ENCODE results near the gene WDR4. TPM values are rescaled to one million over a fixed set of nuclear protein-coding genes. Genes with fewer than 3 reads are reported as not detected.
A peak's percentile ranks its signal among the peaks of the same experiment; 100 is the strongest.

Gene WDR4
- total RNA-seq, 1 experiment from 2014 or later, result 55.3 TPM

- H3K4me1 ChIP-seq (ENCODE audit: insufficient read depth, low read length, poor library complexity, severe bottlenecking), result peaks cover 11% of the 10 kb centered on the region
- POLR2A ChIA-PET (ENCODE audit: low non-redundant PET), result no interaction called here
Measured at GRCh38 chr21:42863504-42863870, 15.9 kb downstream of the WDR4 start.

GRCh38 chr21:42862774-42863503 lies 16.4 kb downstream of the WDR4 start:
- no TSS peak for BruUV-seq (replicated peaks)
- Histone ChIP-seq H3K27me3 (replicated peaks; ENCODE audit: insufficient read depth, low read depth, low read length, poor library complexity) (no peaks in the 10 kb centered on the region), H3K27ac (ENCODE audit: low read depth, low read length, poor library complexity, severe bottlenecking) (no peak overlapping the region), H3K4me3 (ENCODE audit: low read depth, low read length, poor library complexity, severe bottlenecking) (no peak overlapping the region), H3K4me1 (ENCODE audit: insufficient read depth, low read length, poor library complexity, severe bottlenecking) (peaks cover 11% of the 10 kb centered on the region), H3K9me3 (ENCODE audit: low read depth, low read length, poor library complexity, severe bottlenecking) (no peaks in the 10 kb centered on the region), H3K36me3 (ENCODE audit: insufficient read depth, low read length, poor library complexity, severe bottlenecking) (peaks cover 55% of the 10 kb centered on the region)
- no peak for DNase-seq (ENCODE audit: low spot score)
- POLR2A ChIA-PET (ENCODE audit: low non-redundant PET), result no interaction called here
- CTCF ChIA-PET, result no interaction called here
- intact Hi-C loops (cut with micrococcal nuclease; ENCODE audit: unreplicated experiment), result loop anchor here (2.0 kb wide), 1 partner anchor 16 kb away; the partner anchor contains the start of gene WDR4
- TF ChIP-seq EZH2 (IDR thresholded peaks at IDR 0.05; ENCODE audit: borderline replicate concordance, low read depth, low read length, poor library complexity, severe bottlenecking) (no peak), CTCF (conservative IDR thresholded peaks at IDR 0.05; ENCODE audit: low read depth, low read length) (no peak)

More at GRCh38 chr21:42863504-42863870, 15.9 kb downstream of the WDR4 start:
- Histone ChIP-seq H3K36me3 (ENCODE audit: insufficient read depth, low read length, poor library complexity, severe bottlenecking) (peaks cover 55% of the 10 kb centered on the region), H3K4me3 (ENCODE audit: low read depth, low read length, poor library complexity, severe bottlenecking) (no peak overlapping the region), H3K27me3 (replicated peaks; ENCODE audit: insufficient read depth, low read depth, low read length, poor library complexity) (no peaks in the 10 kb centered on the region), H3K27ac (ENCODE audit: low read depth, low read length, poor library complexity, severe bottlenecking) (no peak overlapping the region), H3K9me3 (ENCODE audit: low read depth, low read length, poor library complexity, severe bottlenecking) (no peaks in the 10 kb centered on the region)
- TF ChIP-seq EZH2 (IDR thresholded peaks at IDR 0.05; ENCODE audit: borderline replicate concordance, low read depth, low read length, poor library complexity, severe bottlenecking), result no peak
- no peak for TF ChIP-seq CTCF (conservative IDR thresholded peaks at IDR 0.05; ENCODE audit: low read depth, low read length)
- CTCF ChIA-PET, result no interaction called here
- no TSS peak for BruUV-seq (replicated peaks)
- intact Hi-C loops (cut with micrococcal nuclease; ENCODE audit: unreplicated experiment), result loop anchor here (2.0 kb wide), 1 partner anchor 15 kb away; the partner anchor contains the start of gene WDR4
- DNase-seq (ENCODE audit: low spot score), result no peak

GRCh38 chr21:42861848-42862400 lies 17.4 kb downstream of the WDR4 start:
- no peaks in the 10 kb centered on the region for H3K9me3 ChIP-seq (ENCODE audit: low read depth, low read length, poor library complexity, severe bottlenecking)
- H3K27me3 ChIP-seq (replicated peaks; ENCODE audit: insufficient read depth, low read depth, low read length, poor library complexity), result no peaks in the 10 kb centered on the region
- no TSS peak for BruUV-seq (replicated peaks)
- ChIA-PET POLR2A (ENCODE audit: low non-redundant PET) (no interaction called here), CTCF (interaction anchor here (1.2 kb wide), 1 partner anchor 269 kb away, joined by 4 read pairs; no protein-coding TSS in a partner anchor)
- peak; percentile 15 for DNase-seq (ENCODE audit: low spot score)
- peaks cover 11% of the 10 kb centered on the region for H3K4me1 ChIP-seq (ENCODE audit: insufficient read depth, low read length, poor library complexity, severe bottlenecking)
- TF ChIP-seq CTCF (conservative IDR thresholded peaks at IDR 0.05; ENCODE audit: low read depth, low read length) (0 out of 2 replicates have a peak, but pooled peaks have one; percentile 16), EZH2 (IDR thresholded peaks at IDR 0.05; ENCODE audit: borderline replicate concordance, low read depth, low read length, poor library complexity, severe bottlenecking) (no peak)
- peaks cover 58% of the 10 kb centered on the region for H3K36me3 ChIP-seq (ENCODE audit: insufficient read depth, low read length, poor library complexity, severe bottlenecking)
- peak overlapping the region; percentile 42 for H3K27ac ChIP-seq (ENCODE audit: low read depth, low read length, poor library complexity, severe bottlenecking)
- H3K4me3 ChIP-seq (ENCODE audit: low read depth, low read length, poor library complexity, severe bottlenecking), result no peak overlapping the region
- intact Hi-C loops (cut with micrococcal nuclease; ENCODE audit: unreplicated experiment), result loop anchor here (2.0 kb wide), 1 partner anchor 17 kb away; the partner anchor contains the start of gene WDR4
